ENCODE results near the gene MRPL52.

MRPL52 gene

DNA sequence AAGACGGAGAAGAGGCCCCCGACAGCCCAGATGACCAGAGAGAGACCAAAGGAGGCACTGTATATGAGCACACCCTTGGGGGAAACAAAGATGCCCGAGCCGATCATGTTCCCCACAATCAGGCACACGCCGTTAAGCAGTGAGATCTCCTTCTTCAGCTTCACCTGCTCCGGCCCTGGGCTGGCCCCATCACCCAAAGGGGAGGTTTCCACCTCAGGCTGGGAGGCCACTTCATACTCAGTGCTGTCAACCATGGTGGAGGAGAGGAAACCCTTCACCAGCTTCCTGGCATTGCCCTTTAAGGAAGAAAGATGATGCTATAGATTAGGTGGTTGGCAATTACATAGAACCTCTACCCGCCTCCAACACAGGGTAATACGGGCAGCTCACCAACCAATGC, 16.5 kb upstream of the MRPL52 start:
- Histone ChIP-seq H3K36me3 (ENCODE audit: control insufficient read depth in 2 of 2, insufficient read depth in 1 of 2, low read length in 2 of 2) (no peaks in the 10 kb centered on the region), H3K4me3 (ENCODE audit: low read depth, low read length) (no peak overlapping the region), H3K9me3 (ENCODE audit: control insufficient read depth, insufficient read depth, low read depth, low read length) (no peaks in the 10 kb centered on the region), H3K4me1 (ENCODE audit: control insufficient read depth, insufficient read depth, low read length) (no peaks in the 10 kb centered on the region), H3K27ac (ENCODE audit: extremely low read depth, low read depth, low read length) (no peak overlapping the region)
- ChIA-PET POLR2A (interaction anchor here (0.6 to 0.7 kb wide), 2 partner anchors 77 to 78 kb away, joined by 3 to 5 read pairs; no protein-coding TSS in a partner anchor), CTCF (interaction anchor here (0.5 to 1.8 kb wide), 5 partner anchors 10 to 262 kb away, joined by 3 to 9 read pairs (median 3); no protein-coding TSS in a partner anchor)
- no peak for TF ChIP-seq ZNF221 (tag by site-specific recombination; IDR thresholded peaks at IDR 0.05; ENCODE audit: borderline replicate concordance)
- TF ChIP-seq ZNF626 (tag by site-specific recombination; IDR thresholded peaks at IDR 0.05): no peak
- TF ChIP-seq ZNF521 (tag by site-specific recombination; IDR thresholded peaks at IDR 0.05): no peak
- TF ChIP-seq ZNF837 (tag by site-specific recombination; IDR thresholded peaks at IDR 0.05): no peak
- no peak for TF ChIP-seq ZNF398 (tag by site-specific recombination; IDR thresholded peaks at IDR 0.05)
- TF ChIP-seq REST (tag by site-specific recombination; IDR thresholded peaks at IDR 0.05): no peak
- no peak for TF ChIP-seq ZNF274 (IDR thresholded peaks at IDR 0.05; ENCODE audit: low read length)
- no peak for TF ChIP-seq ZNF274 (tag by site-specific recombination; IDR thresholded peaks at IDR 0.05; ENCODE audit: borderline replicate concordance)
- no peak for TF ChIP-seq ZNF555 (tag by site-specific recombination; conservative IDR thresholded peaks at IDR 0.05)
- no peak for TF ChIP-seq ZNF571 (tag by site-specific recombination; IDR thresholded peaks at IDR 0.05)
- no peak for TF ChIP-seq ZNF843 (tag by site-specific recombination; IDR thresholded peaks at IDR 0.05)
- TF ChIP-seq, protein P1, sequence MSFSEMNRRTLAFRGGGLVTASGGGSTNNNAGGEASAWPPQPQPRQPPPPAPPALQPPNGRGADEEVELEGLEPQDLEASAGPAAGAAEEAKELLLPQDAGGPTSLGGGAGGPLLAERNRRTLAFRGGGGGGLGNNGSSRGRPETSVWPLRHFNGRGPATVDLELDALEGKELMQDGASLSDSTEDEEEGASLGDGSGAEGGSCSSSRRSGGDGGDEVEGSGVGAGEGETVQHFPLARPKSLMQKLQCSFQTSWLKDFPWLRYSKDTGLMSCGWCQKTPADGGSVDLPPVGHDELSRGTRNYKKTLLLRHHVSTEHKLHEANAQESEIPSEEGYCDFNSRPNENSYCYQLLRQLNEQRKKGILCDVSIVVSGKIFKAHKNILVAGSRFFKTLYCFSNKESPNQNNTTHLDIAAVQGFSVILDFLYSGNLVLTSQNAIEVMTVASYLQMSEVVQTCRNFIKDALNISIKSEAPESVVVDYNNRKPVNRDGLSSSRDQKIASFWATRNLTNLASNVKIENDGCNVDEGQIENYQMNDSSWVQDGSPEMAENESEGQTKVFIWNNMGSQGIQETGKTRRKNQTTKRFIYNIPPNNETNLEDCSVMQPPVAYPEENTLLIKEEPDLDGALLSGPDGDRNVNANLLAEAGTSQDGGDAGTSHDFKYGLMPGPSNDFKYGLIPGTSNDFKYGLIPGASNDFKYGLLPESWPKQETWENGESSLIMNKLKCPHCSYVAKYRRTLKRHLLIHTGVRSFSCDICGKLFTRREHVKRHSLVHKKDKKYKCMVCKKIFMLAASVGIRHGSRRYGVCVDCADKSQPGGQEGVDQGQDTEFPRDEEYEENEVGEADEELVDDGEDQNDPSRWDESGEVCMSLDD (tag by site-specific recombination; IDR thresholded peaks at IDR 0.05): no peak

DNA sequence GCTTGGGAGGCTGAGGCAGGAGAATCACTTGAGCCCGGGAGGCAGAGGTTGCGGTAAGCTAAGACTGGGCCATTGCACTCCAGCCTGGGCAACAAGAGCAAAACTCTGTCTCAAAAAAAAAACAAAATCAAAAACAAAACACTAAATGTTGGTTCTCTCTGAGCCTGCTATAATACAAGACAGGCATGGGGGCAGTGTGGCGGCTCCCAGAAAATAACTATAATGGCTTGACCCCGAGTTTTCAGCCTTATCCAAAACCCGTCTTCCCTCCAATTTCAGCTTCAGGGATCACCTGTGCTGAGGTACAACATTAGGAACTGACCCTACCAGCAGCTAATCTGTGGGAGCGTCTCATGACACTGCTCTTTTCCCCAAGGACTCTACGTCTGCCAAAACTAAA, 15.3 kb upstream of the MRPL52 start:
- Histone ChIP-seq H3K27ac (ENCODE audit: extremely low read depth, low read depth, low read length) (no peak overlapping the region), H3K36me3 (ENCODE audit: control insufficient read depth in 2 of 2, insufficient read depth in 1 of 2, low read length in 2 of 2) (no peaks in the 10 kb centered on the region), H3K4me1 (ENCODE audit: control insufficient read depth, insufficient read depth, low read length) (no peaks in the 10 kb centered on the region), H3K4me3 (ENCODE audit: low read depth, low read length) (no peak overlapping the region), H3K9me3 (ENCODE audit: control insufficient read depth, insufficient read depth, low read depth, low read length) (no peaks in the 10 kb centered on the region)
- POLR2A ChIA-PET: interaction anchor here (1.1 kb wide), 1 partner anchor 48 kb away, joined by 3 read pairs; the partner anchor contains the start of gene OXA1L
- TF ChIP-seq ZNF701 (tag by site-specific recombination; IDR thresholded peaks at IDR 0.05) (no peak), MZF1 (tag by site-specific recombination; IDR thresholded peaks at IDR 0.05; ENCODE audit: borderline replicate concordance) (no peak), ZNF398 (tag by site-specific recombination; IDR thresholded peaks at IDR 0.05) (no peak), REPIN1 (tag by site-specific recombination; IDR thresholded peaks at IDR 0.05; ENCODE audit: low read depth) (no peak), ZNF558 (tag by site-specific recombination; IDR thresholded peaks at IDR 0.05) (no peak)
- TF ChIP-seq, protein P2, sequence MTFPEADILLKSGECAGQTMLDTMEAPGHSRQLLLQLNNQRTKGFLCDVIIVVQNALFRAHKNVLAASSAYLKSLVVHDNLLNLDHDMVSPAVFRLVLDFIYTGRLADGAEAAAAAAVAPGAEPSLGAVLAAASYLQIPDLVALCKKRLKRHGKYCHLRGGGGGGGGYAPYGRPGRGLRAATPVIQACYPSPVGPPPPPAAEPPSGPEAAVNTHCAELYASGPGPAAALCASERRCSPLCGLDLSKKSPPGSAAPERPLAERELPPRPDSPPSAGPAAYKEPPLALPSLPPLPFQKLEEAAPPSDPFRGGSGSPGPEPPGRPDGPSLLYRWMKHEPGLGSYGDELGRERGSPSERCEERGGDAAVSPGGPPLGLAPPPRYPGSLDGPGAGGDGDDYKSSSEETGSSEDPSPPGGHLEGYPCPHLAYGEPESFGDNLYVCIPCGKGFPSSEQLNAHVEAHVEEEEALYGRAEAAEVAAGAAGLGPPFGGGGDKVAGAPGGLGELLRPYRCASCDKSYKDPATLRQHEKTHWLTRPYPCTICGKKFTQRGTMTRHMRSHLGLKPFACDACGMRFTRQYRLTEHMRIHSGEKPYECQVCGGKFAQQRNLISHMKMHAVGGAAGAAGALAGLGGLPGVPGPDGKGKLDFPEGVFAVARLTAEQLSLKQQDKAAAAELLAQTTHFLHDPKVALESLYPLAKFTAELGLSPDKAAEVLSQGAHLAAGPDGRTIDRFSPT (tag by site-specific recombination; IDR thresholded peaks at IDR 0.05): no peak
- CTCF ChIA-PET: interaction anchor here (0.5 to 0.7 kb wide), 2 partner anchors 18 to 101 kb away, joined by 4 read pairs; no protein-coding TSS in a partner anchor
